ENCODE data around the gene FOXP3.

- TF ChIP-seq POLR2A (IDR thresholded peaks at IDR 0.05) (no peak), CTCF (IDR thresholded peaks at IDR 0.05) (no peak), POLR2AphosphoS5 (IDR thresholded peaks at IDR 0.05) (no peak)
These were observed 7.9 kb upstream of the FOXP3 start for GRCh38 chrX:49272421-49272820.
